SK-N-MC (cell line): ENCODE measurements around the gene MTTP.

ENCODE experiments used
- EZH2 ChIP-seq: fragments of 200-600 bp; sonication (generic); IDR thresholded peaks from one replicate; pipeline ENCODE4 v1.6.1; 2017; ENCODE audit warnings: antibody characterized with exemption
- POLR2AphosphoS5 ChIP-seq: IDR thresholded peaks from 2 replicates; pipeline ENCODE4 v1.6.1; 2012; ENCODE audit warnings: mild to moderate bottlenecking, low read depth, low read length, borderline replicate concordance

GRCh38 chr4:99649208-99649607 is 74.6 kb downstream of the MTTP start:
- TF ChIP-seq EZH2 (no peak), POLR2AphosphoS5 (no peak)
